Central memory CD4-positive, alpha-beta T cell (primary cell): ENCODE data around the gene SYNPO.

Experiments
- DNase-seq: peaks from one replicate; pipeline ENCODE4 v3.0.0; 2022

The SYNPO gene

DNA sequence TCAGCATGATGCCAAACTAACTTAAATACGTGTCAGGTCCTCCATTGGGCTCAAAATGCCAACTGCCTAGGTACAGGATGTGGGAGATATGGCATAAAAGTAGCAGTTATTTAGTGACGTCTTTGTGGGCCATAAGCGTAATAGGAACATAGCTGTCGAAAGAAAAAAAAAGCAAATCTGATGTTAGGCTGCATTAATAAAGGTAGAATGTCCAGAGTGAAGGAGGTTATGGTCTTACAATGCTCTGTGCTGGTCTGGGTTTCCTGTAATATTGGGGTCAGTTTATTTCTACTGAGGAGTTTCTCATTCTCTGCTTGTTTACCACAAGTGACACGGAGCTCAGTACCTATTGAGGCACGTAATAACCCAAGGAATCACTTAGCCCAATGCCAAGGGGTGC, 33.4 kb upstream of the SYNPO start:
- DNase-seq: no peak

DNA sequence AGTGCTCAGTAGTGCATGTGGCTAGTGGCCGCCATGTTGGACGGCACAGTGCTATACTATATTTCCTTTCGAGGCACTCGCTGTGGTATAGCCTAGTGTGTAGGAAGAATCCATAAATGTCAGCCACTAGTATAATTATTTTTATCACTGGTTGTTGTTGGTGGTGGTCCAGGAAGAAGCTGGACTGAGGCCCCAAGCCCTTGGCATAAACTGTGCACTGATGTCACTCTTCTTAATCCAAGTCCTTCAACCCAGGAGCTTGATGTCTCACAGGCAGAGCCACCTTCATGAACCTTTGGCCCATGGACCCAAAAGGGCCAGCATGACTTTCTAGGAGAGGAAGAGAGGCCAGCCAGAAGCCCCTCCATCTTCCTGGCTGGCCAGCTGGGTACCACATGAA, 32.5 kb upstream of the SYNPO start:
- DNase-seq: no peak

DNA sequence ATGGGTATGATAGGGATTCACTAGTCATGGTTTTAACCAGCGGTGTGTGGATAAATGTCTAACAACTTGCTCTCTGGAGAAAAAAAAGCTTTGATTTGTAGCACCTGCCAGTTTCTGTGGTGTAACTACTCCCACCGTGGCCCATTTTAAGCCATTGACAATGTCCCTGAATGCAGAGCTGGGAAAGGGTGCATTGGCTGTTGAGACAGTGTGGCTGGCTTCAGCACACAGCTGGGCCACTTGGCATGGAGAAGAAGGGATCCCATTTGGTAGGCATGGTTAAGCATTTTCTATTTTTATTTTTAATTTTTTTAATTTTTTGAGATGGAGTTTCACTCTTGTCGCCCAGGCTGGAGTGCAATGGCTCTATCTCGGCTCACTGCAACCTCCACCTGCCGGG, 31.5 kb upstream of the SYNPO start:
- no peak for DNase-seq

GRCh38 chr5:150609843-150610584, 30.4 kb upstream of the SYNPO start:
- DNase-seq: no peak

GRCh38 chr5:150611026-150611425, 29.4 kb upstream of the SYNPO start:
- no peak for DNase-seq

- no peak for DNase-seq
Observed at GRCh38 chr5:150612405-150612804, 28.1 kb upstream of the SYNPO start.

- DNase-seq: no peak
Observed at GRCh38 chr5:150612905-150613670, 27.4 kb upstream of the SYNPO start.

- DNase-seq: no peak
Observed at GRCh38 chr5:150613991-150614660, 26.3 kb upstream of the SYNPO start.

- DNase-seq: no peak
Observed at GRCh38 chr5:150614661-150615060, 25.8 kb upstream of the SYNPO start.

DNA sequence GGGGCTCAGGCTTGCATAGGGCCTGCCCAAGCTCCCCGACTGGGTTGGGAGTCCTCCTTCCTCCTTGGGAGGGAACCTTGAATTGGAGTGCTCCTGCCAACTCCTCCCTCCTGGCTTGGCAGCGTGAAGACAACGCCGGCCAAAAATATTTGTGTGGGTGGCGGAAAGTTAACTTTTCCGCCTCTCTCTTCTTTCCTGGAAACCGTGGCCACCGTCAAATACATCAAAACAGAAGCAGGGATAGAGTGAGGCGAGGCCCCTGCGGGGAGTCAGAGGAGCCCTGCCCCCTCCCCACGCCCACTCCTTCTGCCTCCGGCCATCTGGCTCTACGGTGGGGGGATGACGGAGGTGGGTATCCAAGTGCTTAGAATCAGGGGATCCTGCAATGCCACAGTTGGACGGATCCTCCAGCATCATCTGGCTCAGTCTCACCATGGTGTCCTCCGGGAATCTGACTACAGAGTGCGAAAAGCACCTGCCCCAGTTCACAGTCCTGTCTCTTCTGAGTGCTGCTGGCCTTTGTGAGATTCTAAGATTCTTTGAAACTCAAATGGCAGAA, 25.2 kb upstream of the SYNPO start:
- no peak for DNase-seq

GRCh38 chr5:150616024-150616470, 24.4 kb upstream of the SYNPO start:
- no peak for DNase-seq

- no peak for DNase-seq
Observed at GRCh38 chr5:150616506-150616905, 24.0 kb upstream of the SYNPO start.

DNA sequence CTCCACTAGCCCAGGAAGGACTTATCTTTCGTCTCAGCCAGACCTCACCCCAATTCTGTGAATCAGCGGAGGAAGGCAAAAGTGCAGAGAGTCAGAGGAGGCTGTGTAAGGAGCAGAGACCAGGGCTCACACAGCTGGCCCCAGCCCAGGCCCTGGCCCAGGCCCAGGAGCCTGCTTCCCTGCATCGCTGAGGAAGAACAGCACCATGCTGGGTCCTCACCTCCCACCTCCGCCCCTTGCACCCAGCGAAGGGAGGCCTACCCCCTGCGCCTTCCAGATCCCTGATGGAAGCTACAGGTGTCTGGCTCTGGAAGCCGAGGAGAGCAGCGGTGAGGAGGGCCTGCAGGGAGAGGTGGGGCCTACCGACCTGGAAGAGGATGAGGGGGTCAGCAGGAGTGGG, 22.3 kb upstream of the SYNPO start:
- no peak for DNase-seq

DNA sequence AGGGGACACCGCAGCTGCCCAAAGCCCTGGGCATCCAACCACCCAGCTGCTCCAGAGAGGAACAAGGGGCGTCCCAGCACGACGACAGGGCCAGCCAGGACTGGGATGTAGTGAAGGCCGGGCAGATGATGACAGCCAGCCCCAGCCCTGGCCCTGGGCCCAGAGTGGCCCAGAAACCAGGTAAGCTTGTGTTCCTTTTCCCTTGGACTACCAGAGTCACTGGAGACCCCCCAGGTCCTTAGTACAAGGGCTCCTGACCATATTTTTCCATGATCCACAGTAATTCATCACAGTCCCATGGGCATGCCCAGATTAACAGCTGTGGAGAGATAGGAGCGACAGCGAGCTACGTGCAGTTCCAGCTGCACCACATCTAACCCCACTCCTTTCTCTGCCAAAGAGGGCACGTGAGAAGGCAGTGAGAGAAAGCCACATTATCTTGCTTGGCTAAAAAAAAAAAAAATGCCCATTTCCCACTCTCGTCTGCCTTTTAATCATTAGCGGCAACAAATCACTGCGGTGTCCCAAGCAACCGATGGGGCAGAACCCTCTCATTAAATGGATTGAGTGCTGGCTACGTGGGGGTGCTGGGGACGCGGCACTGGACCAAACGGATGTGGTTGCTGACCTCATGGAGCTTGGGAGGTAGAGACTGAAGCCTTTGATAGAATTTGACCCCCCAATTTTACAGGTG, 21.7 kb upstream of the SYNPO start:
- DNase-seq: no peak

- DNase-seq: no peak
Observed at GRCh38 chr5:150619359-150620230, 20.9 kb upstream of the SYNPO start.

DNA sequence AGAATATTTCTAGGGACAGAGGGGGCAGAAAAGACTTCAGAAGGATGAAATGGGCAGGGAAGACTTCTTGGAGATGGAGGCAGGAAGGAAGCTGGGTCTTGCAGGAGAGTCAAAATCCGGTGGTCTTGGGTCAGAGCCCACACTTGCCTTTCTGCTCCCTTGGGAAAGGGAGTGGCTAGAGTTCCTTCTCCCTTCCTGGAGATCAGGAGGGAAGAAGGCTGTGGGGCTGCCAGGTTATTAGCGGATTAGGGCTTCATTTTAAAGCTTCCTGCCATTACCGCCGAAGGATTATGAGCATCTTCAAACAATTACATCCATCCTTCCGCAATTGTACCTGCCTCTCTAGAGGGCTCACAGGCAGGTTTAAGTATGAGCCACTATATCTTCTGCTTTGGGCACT, 19.2 kb upstream of the SYNPO start:
- DNase-seq: no peak

DNA sequence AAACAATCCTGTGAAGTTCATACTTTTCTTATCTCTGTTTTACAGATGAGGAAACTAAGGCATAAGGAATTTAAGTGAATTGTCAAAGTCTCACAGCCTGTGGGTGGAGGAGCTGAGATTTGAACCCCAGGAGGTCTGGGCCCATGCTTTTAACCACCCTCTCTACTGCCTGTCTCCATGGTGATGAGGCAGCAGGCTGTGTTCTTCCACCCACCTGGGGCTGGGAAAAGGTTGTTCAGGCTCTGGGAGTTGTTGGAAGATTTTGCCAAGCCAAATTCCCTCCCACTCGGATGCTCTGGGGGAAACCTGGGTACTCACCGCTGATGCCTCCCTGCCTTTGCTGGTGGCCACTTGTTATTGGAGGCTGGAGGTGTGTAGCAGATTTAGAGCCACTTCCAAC, 18.3 kb upstream of the SYNPO start:
- DNase-seq: no peak

DNA sequence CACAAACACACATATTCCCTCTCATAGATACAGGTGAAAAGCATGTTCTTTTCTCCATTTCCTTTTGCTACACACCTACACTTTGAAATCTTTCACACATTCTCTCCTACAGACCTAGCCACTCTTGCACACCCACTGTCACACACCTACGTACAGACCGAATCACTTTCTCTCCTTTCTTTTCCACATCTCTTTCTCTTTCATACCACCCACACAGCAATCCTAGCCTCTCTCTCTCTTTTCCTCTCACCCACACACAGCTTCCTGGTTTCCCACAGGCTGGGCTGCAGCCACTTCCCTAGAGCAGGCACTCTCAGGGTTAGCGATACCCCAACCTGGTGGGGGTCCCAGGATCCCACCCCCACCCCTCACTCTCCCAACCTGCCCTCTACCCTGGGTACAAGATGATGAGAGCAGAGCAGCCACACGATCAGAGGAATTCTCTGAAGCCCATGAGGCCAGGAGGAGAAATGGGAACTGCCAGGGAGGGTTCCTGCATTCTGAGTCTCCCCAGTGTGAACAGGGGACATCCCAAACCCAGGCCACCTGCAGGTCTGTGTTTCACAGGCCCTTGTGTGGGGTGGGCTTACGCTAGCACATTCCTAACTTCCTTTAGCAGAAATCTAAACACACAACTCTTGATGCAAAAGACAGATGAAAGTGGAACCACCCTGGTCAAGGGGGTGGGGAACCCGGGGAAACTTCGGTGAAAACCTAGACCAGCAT, 17.1 kb upstream of the SYNPO start:
- no peak for DNase-seq

DNA sequence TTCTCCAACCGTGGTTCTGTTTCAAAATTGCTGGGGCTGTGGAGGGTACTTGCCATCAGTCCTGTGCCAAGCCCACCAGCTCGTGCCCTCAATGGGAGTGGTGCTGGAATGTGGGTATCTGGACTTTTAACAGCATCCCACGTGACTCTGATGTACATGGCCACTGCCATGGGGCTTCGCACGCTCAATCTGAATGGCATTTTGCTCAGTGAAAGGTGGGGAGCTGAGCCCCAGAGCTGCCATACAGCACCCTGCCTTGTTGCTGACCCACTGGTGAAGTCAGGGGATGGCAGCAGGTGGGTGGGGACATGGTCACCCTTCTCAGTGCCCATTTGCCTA, 16.6 kb upstream of the SYNPO start:
- no peak for DNase-seq

- peak; percentile 24 for DNase-seq
Observed at GRCh38 chr5:150624334-150625163, 15.9 kb upstream of the SYNPO start.
